Activated CD8-positive, alpha-beta memory T cell treated with anti-CD3 and anti-CD28 coated beads for 36 hours (primary cell): Measurements from ENCODE around the gene HSD3B2. TPM values are rescaled to one million over a fixed set of nuclear protein-coding genes. Genes with fewer than 3 reads are reported as not detected.

Experiments used
- CTCF ChIA-PET: fragments of 350-600 bp; sonication (Branson Sonifier 250); formaldehyde crosslinking; loops from one replicate; lab custom pipeline; 2021; ENCODE audit warnings: antibody characterized with exemption; lab: Charles Lee
- POLR2A ChIA-PET: fragments of 350-600 bp; sonication (Branson Sonifier 250); formaldehyde crosslinking; loops from one replicate; lab custom pipeline; 2021; ENCODE audit warnings: antibody characterized with exemption; lab: Charles Lee
- total RNA-seq, 2 experiments: library from RNA; stranded (reverse); gene quantifications; one replicate each; pipeline ENCODE4 v1.2.3, GENCODE V29; 2021

Gene HSD3B2
- total RNA-seq, 2 experiments from 2014 or later, result not detected

DNA sequence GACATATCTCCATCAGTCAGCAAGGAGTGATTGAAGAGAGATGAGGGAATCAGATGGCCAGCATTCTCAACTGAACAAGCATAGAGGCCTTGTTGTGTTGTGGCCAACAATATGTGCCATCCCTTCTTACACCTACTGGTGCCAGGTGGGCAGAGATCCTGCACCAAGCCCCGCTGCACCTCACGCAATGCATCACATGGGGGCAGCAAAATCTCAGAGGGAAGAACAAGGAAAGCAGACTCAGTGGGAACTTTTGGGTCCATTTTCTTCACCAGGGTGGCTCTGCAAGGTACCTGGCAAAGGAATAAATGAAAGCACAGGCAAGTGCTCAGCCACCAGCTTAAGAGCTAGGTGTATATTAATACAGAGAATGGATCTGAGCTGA lies 33.2 kb downstream of the HSD3B2 start:
- POLR2A ChIA-PET, result no interaction called here
- CTCF ChIA-PET, result no interaction called here

DNA sequence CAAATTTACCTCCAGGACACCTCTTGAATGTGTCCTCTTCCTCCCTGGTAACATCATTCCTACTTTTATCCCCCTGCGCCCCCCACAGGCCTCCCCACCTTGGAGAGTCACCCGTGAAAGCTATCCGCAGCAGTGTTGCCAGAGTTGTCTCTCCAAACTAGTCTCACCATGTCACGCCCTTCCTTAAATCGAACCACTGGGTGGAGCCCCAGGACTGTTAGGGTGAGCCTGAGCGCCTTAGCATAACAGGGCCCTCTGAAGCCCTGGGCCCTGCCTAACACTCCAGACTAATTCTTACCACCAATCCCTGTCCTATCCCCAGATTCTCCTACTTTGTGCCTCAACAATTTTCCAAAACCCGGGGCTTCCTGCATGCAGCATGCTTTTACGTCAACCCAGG lies 35.0 kb downstream of the HSD3B2 start:
- CTCF ChIA-PET, result no interaction called here
- POLR2A ChIA-PET, result no interaction called here

DNA sequence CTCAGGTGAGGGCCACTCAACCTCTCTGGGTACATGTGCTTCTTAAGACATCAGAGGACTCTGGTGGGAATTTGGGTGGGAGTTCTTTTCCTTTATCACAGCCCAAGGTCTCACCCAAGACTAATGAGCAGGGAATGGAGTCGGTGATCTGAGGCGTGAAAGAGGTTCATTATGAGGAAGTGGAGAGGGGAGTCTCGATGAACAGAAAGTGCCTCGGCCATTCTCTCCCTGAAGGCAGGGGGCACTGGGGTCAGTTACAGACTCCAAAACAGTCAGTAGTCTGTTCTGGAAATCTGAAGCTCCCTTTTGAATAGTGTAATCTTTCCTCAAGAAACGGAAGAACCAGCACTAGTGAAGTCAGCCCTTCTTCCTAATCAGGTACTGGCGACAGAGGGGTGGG lies 36.2 kb downstream of the HSD3B2 start:
- ChIA-PET CTCF (no interaction called here), POLR2A (no interaction called here)

DNA sequence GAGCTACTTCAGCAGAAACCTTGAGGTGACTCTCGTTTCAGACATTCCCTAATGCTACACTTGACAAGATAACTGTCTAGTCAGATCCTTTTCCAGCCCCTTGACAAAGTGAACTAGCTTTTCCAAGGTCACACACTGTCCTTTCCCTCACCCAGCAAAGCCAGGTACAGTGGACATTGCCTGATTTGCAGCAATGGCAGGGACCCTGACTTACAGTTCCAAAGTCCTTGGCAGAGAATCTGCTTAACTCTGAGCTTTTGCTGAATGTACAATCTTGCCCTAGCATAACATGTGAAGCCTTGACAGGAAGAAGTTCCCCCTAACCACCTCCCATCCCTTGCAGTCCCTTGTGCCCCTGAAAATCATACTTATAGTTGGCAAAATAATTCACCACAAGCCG lies 37.1 kb downstream of the HSD3B2 start:
- ChIA-PET POLR2A (no interaction called here), CTCF (no interaction called here)

DNA sequence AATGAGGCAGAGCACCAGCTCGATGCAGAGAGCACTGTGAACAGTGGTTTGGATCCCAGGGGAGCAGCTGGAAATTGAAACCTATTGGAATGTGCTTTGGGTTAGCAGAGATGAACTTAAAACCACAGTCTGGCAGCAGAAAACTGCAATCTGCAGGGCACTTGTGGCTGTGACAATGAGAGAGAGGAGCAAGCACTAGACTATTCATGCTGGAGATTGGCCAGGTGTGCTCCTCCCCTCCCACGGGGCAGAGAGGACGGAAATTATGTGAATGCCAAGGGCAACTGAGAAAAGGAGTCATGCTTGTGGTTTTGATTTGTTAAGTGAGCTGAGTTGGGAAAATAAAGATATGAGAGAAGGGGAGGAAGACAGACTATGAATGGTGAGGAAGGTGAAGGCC lies 38.1 kb downstream of the HSD3B2 start:
- POLR2A ChIA-PET, result no interaction called here
- CTCF ChIA-PET, result no interaction called here

DNA sequence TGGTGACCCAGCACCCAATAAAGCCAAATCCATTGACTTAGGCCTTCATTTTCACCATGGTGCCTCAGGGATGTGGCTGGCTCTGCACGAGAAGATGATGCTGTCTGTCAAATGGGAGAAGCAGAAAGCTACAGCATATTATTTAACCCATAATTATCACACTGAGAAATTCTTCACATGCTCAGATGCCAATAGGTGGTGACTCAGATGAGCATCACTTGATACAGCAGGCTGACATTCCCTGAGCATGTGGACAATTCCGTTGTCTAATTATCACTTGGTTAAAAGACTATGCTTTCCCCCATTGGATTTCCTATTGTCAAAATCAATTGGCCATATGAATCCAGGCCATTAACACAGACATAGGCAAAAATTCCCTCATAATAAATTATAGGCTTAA lies 48.0 kb downstream of the HSD3B2 start:
- POLR2A ChIA-PET, result no interaction called here
- CTCF ChIA-PET, result no interaction called here

DNA sequence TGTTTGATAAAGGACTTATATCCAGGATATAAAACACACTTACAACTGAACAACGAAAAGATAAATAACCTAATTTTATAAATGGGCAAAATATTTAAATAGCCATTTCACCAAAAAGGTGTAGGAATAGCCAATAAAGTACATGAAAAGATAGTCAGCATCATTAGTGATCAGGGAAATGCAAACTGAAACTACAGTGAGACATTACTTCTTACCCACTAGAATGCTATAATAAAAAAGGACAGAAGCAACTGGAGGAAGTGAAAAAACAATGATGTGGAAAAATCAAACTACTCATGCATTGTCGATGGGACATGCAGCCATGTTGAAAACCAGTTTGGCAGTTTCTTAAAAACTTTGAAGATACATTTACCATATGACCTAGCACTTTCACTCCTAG lies 48.6 kb downstream of the HSD3B2 start:
- POLR2A ChIA-PET, result no interaction called here
- CTCF ChIA-PET, result no interaction called here

DNA sequence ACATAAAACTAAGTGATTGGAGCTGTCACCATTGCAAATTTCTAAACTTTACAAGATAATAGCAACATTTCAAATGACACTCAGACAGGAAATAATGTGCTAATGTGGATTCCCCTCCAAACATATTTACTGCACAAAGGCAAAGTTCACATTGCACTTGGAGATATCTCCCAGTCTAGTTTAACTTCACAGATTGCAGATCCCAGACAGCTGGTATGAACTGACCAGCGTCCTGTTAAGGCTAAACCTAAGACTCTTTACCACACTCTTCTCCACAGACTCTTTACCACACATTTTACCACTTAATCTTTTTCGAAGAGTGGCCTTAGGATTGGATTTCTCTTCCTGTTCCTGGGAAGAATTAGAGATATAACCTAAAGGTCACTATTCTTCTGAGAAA lies 51.5 kb downstream of the HSD3B2 start:
- ChIA-PET CTCF (no interaction called here), POLR2A (no interaction called here)

DNA sequence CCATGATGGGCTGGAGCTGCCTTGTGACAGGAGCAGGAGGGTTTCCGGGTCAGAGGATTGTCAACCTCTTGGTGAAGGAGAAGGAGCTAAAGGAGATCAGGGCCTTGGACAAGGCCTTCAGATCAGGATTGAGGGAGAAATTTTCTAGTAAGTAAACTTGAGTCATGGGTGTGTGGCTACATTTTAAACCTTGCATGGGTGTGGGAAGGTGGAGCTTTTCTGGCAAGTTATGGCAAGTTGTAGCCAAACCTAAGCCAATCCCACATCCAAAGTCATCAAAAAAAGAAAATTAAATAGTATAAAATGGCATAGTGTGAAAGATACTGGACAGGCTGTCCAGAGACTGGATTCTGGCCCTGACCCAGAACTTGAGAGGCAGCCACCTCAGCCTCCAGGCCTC lies 52.3 kb downstream of the HSD3B2 start:
- ChIA-PET CTCF (no interaction called here), POLR2A (no interaction called here)

DNA sequence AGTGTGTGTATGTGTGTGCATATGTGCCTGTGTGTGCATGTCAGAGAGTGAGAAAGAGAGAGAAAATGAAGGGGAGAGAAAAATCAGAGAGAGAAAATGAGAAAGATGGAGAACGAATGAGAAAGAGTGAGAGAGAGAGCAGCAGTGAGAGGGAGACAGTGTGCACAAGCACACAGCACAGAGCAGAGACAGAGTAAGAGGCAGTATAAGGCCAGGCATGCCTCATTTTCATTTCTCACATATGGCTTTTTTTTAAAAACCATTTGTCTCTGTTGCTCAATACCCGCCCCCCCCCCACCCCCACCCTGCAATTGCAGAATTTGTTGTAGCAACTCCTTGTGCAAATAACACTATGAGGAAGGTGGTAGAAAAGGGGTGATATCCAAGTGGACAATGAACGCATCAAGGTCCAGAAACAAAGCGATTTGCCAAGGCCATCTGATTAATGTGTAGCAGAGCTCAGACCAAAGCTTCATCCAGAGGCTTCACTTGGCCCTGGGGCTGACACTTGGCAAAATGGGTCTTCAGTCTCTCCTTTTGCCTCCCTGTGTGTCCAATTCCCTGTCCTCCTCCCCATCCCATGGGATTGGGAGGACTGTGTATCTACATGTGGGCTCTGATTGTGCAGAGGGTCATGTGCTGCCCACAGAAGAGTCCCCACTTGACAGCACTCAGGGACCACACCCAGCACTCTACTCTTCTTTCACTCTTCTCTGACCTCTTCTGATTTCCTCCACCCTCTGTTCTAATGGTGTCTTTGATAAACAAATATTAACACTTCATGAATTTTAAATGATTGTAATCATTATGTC lies 53.1 kb downstream of the HSD3B2 start:
- POLR2A ChIA-PET, result no interaction called here
- CTCF ChIA-PET, result no interaction called here

DNA sequence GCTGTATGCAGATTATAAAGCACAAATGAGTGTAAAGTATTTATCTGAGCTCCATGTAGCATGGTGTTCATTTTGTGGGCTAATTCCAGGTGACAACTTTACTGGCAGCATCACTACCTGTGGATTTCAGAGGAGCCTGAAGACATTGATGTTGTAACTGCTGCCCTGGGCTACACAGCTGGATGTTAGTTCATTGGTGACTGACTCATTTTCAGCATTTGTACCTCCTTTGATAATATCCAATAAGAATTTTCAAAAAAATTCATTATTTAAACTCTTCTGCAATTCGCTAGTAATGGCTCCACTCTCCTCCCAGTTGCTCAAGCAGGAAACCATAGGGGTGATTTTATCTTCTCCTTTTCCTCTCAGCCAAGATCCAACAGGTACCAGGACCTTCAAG lies 54.8 kb downstream of the HSD3B2 start:
- CTCF ChIA-PET, result no interaction called here
- POLR2A ChIA-PET, result no interaction called here

DNA sequence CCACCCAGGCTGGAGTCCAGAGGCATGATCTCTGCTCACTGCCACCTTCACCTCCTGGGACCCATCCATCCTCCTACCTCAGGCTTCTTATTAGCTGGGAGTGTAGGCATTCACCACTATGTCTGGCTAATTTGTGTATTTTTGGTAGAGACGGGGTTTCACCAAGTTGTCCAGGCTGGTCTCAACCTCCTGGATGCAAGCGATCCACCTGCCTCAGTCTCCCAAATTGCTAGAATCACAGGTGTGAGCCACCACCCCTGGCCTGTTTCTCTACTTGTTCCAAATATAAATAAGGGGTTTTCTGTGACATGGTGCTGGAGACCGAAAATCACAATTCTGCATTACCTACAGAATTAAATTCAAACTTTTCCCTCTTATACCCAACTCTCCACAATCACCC lies 55.4 kb downstream of the HSD3B2 start:
- POLR2A ChIA-PET, result no interaction called here

DNA sequence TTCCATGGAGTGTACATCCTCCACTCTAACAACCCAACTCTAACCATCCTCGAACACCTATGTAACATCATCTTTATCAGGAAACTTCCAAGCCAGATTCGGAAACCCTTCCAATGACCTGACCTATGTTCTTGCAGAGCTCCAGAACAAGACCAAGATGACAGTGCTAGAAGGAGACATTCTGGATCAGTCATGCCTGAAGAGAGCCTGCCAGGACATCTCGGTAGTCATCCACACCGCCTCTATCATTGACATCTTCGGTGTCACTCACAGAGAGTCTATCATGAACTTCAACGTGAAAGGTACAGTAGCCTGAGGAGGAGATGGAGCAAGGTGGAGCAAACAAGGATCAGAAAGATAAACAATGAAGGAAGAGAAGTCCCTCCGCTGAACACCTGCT lies 56.0 kb downstream of the HSD3B2 start:
- CTCF ChIA-PET, result no interaction called here
- POLR2A ChIA-PET, result no interaction called here

More for the DNA sequence above, 55.4 kb downstream of the HSD3B2 start:
- CTCF ChIA-PET, result no interaction called here

DNA sequence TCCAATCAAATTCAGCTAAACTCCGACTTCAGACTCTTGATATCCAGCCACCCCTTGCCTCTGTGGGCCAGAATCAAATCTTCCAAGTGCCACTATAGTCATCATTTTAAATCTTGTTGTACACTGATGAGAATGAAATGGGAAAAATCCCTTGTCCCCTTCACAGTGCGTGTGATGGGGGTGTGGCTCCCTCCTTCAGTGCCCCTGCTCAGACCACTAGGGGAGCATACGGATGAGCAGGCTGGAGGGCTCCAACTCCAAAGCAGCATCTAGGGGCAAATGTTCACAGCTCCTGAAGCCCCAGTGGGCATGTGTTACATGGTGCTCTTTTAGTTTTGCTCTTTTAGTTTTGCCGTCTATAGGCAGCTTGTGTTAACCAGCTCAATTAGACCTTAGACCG lies 56.6 kb downstream of the HSD3B2 start:
- ChIA-PET CTCF (no interaction called here), POLR2A (no interaction called here)

DNA sequence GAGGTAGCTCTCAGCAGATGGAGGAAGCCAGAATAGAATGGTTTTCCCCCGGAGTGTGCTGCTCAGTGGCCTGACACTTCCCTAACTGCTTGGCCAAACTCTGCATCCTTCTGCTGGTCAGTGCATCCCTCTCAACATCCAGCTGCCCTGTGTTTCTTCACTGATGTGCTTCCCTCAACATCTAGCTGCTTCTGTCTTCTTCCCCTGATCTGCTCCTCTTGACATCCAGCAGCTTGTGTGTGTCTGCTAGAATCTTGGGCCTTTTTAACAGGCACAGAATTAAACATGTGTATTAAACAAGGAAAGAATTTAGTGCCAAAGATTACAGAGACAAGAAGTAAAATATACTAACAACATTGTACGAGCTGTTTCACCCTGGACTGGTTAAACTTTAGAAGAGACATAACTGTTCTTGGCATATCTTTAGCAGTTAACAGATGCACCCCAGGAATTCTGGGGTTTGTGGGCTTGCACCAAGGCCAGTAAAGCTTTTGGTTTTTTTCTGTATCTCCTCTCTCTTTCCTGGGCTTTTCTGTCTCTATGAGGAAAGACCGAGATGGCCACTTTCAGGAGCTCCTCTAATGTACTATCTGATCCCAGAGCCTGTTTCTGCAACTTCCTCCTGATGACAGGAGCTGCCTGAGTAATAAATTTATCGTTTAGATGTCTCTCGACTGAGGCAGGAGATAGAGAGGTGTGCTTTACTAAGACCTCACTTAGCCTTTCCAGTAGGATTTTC lies 57.3 kb downstream of the HSD3B2 start:
- POLR2A ChIA-PET, result no interaction called here
- CTCF ChIA-PET, result no interaction called here

Other genes starting within 250 kb of the HSD3B2 start
- not detected for gene HAO2, start 46.4 kb upstream of the HSD3B2 start, total RNA-seq
- gene HSD3B1, start 92.1 kb downstream of the HSD3B2 start, total RNA-seq, result not detected
- gene ZNF697, start 233.1 kb downstream of the HSD3B2 start, total RNA-seq, result 1 to 10 TPM in 1 of 2 experiments, under 1 TPM in 1; 0.99 to 1.0 TPM